Common myeloid progenitor, CD34-positive (primary cell): ENCODE results near the gene NFIA.

Experiments used
- CTCF ChIA-PET: fragments of 350-600 bp; sonication (Branson Sonifier 250); formaldehyde crosslinking; loops from one replicate; lab custom pipeline; 2021; ENCODE audit warnings: antibody characterized with exemption; lab: Charles Lee
- POLR2A ChIA-PET: fragments of 350-600 bp; sonication (Branson Sonifier 250); formaldehyde crosslinking; loops from one replicate; lab custom pipeline; 2021; ENCODE audit warnings: antibody characterized with exemption; lab: Charles Lee
- DNase-seq, 3 donors: peaks; one replicate each; pipeline versions ENCODE4 v3.0.0 to v3.0.0-alpha.2; 2013
- H3K27ac ChIP-seq, 2 experiments: 1 replicate in 1 of 2; 2 replicates in 1 of 2; pipeline ENCODE4 v1.7.0; 2013; ENCODE audit warnings: inconsistent platforms in 2 of 2, low read length in 2 of 2, mild to moderate bottlenecking in 2 of 2, low read depth in 1 of 2, moderate library complexity in 1 of 2; ENCODE audit not compliant: severe bottlenecking in 2 of 2, insufficient read depth in 1 of 2, poor library complexity in 1 of 2
- H3K27me3 ChIP-seq, 5 experiments: replicated peaks in 2 of 5; 1 replicate in 3 of 5; 2 replicates in 2 of 5; pipeline versions ENCODE4 v1.6.1 to v1.7.0; 2013; ENCODE audit warnings: low read length in 4 of 5, mild to moderate bottlenecking in 2 of 5, moderate library complexity in 2 of 5, inconsistent platforms in 1 of 5; ENCODE audit not compliant: insufficient read depth in 5 of 5, control insufficient read depth in 4 of 5
- H3K36me3 ChIP-seq, 4 experiments: 1 replicate in 2 of 4; 2 replicates in 2 of 4; pipeline versions ENCODE4 v1.6.1 to v1.7.0; 2013; ENCODE audit warnings: low read length in 3 of 4, control low read depth in 1 of 4, mild to moderate bottlenecking in 1 of 4; ENCODE audit not compliant: control insufficient read depth in 4 of 4, insufficient read depth in 4 of 4
- H3K4me1 ChIP-seq, 4 experiments: 1 replicate in 3 of 4; 2 replicates in 1 of 4; pipeline versions ENCODE4 v1.6.1 to v1.7.1; 2013; ENCODE audit warnings: low read length in 3 of 4, mild to moderate bottlenecking in 3 of 4, control low read depth in 1 of 4, inconsistent platforms in 1 of 4, moderate library complexity in 1 of 4; ENCODE audit not compliant: control insufficient read depth in 4 of 4, insufficient read depth in 4 of 4; ENCODE audit errors: control extremely low read depth in 1 of 4
- H3K4me3 ChIP-seq, 7 experiments: 1 replicate in 4 of 7; 2 replicates in 3 of 7; pipeline versions ENCODE4 v1.5.1 to v1.7.0; 2013; ENCODE audit warnings: mild to moderate bottlenecking in 7 of 7, low read length in 6 of 7, moderate library complexity in 6 of 7, inconsistent platforms in 2 of 7, low read depth in 2 of 7, control low read depth in 1 of 7; ENCODE audit not compliant: insufficient read depth in 4 of 7, control insufficient read depth in 1 of 7; ENCODE audit errors: extremely low read depth in 1 of 7
- H3K9me3 ChIP-seq, 5 experiments: 1 replicate in 4 of 5; 2 replicates in 1 of 5; pipeline versions ENCODE4 v1.6.1 to v1.7.1; 2013; ENCODE audit warnings: low read length in 4 of 5, mild to moderate bottlenecking in 2 of 5, inconsistent platforms in 1 of 5, low read depth in 1 of 5, moderate library complexity in 1 of 5; ENCODE audit not compliant: control insufficient read depth in 4 of 5, insufficient read depth in 2 of 5; ENCODE audit errors: control extremely low read depth in 1 of 5
- WGBS: methylation state at CpG from one replicate; pipeline ENCODE4 v1.1.5; 2013; ENCODE audit not compliant: insufficient coverage; 5-methylcytosine and 5-hydroxymethylcytosine counted together

The NFIA gene

GRCh38 chr1:61269602-61270001, 187.2 kb downstream of the NFIA start:
- H3K36me3 ChIP-seq, result no peaks in the 10 kb centered on the region
- H3K27ac ChIP-seq, result no peak overlapping the region
- H3K4me1 ChIP-seq, result peaks cover 0 to 7% (median 3%) of the 10 kb centered on the region in 4 experiments
- CTCF ChIA-PET, result interaction anchor here (0.5 to 4.0 kb wide), 6 partner anchors 11 to 195 kb away, joined by 3 to 14 read pairs (median 4); no protein-coding TSS in a partner anchor
- no peak overlapping the region for H3K4me3 ChIP-seq
- 100% methylated on average over 1 of the region's 1 CpG for WGBS
- POLR2A ChIA-PET, result no interaction called here
- DNase-seq, result no peak
- H3K27me3 ChIP-seq, result no peaks in the 10 kb centered on the region
- no peaks in the 10 kb centered on the region for H3K9me3 ChIP-seq

GRCh38 chr1:61270107-61270506, 187.7 kb downstream of the NFIA start:
- Histone ChIP-seq H3K9me3 (no peaks in the 10 kb centered on the region), H3K4me3 (no peak overlapping the region), H3K4me1 (peaks cover 0 to 7% (median 3%) of the 10 kb centered on the region in 4 experiments), H3K27ac (no peak overlapping the region), H3K27me3 (no peaks in the 10 kb centered on the region), H3K36me3 (no peaks in the 10 kb centered on the region)
- POLR2A ChIA-PET, result no interaction called here
- CTCF ChIA-PET, result interaction anchor here (0.5 to 4.0 kb wide), 5 partner anchors 10 to 143 kb away, joined by 3 to 14 read pairs (median 3); no protein-coding TSS in a partner anchor
- 100% methylated on average over 1 of the region's 2 CpGs for WGBS
- no peak for DNase-seq

GRCh38 chr1:61270761-61271411, 188.5 kb downstream of the NFIA start:
- Histone ChIP-seq H3K36me3 (no peaks in the 10 kb centered on the region), H3K27ac (no peak overlapping the region), H3K27me3 (no peaks in the 10 kb centered on the region), H3K4me1 (peaks cover 0 to 7% (median 3%) of the 10 kb centered on the region in 4 experiments), H3K4me3 (no peak overlapping the region), H3K9me3 (no peaks in the 10 kb centered on the region)
- peak in 1 of 3 donors; percentile 36 for DNase-seq
- WGBS, result 97% methylated on average over 4 of the region's 8 CpGs
- CTCF ChIA-PET, result interaction anchor here (1.4 to 1.5 kb wide), 2 partner anchors 10 to 11 kb away, joined by 3 to 4 read pairs; no protein-coding TSS in a partner anchor
- POLR2A ChIA-PET, result no interaction called here

- CTCF ChIA-PET, result interaction anchor here (0.8 to 1.5 kb wide), 4 partner anchors 9 to 228 kb away, joined by 3 to 5 read pairs (median 4); no protein-coding TSS in a partner anchor
- H3K9me3 ChIP-seq, result no peaks in the 10 kb centered on the region
- H3K27me3 ChIP-seq, result no peaks in the 10 kb centered on the region
- POLR2A ChIA-PET, result interaction anchor here (0.6 kb wide), 1 partner anchor 156 kb away, joined by 3 read pairs; no protein-coding TSS in a partner anchor
- no peak for DNase-seq
- H3K4me1 ChIP-seq, result peaks cover 0 to 7% (median 3%) of the 10 kb centered on the region in 4 experiments
- 92% methylated on average over 2 of the region's 5 CpGs for WGBS
- H3K36me3 ChIP-seq, result no peaks in the 10 kb centered on the region
- H3K4me3 ChIP-seq, result no peak overlapping the region
- H3K27ac ChIP-seq, result no peak overlapping the region
Measured at GRCh38 chr1:61271412-61271789, 189.0 kb downstream of the NFIA start.

- H3K4me3 ChIP-seq, result no peak overlapping the region
- no peaks in the 10 kb centered on the region for H3K27me3 ChIP-seq
- H3K36me3 ChIP-seq, result no peaks in the 10 kb centered on the region
- H3K9me3 ChIP-seq, result no peaks in the 10 kb centered on the region
- CTCF ChIA-PET, result no interaction called here
- H3K4me1 ChIP-seq, result peaks cover 0 to 6% (median 3%) of the 10 kb centered on the region in 4 experiments
- H3K27ac ChIP-seq, result no peak overlapping the region
- no peak for DNase-seq
- POLR2A ChIA-PET, result no interaction called here
- WGBS, result 100% methylated on average over 1 of the region's 4 CpGs
Measured at GRCh38 chr1:61273167-61273705, 190.9 kb downstream of the NFIA start.

GRCh38 chr1:61273861-61274260, 191.5 kb downstream of the NFIA start:
- no peak overlapping the region for H3K4me3 ChIP-seq
- peaks cover 0 to under 1% (median 0%) of the 10 kb centered on the region in 4 experiments for H3K4me1 ChIP-seq
- H3K9me3 ChIP-seq, result no peaks in the 10 kb centered on the region
- POLR2A ChIA-PET, result no interaction called here
- H3K27ac ChIP-seq, result no peak overlapping the region
- CTCF ChIA-PET, result no interaction called here
- no peaks in the 10 kb centered on the region for H3K36me3 ChIP-seq
- no peak for DNase-seq
- 100% methylated on average over 5 of the region's 5 CpGs for WGBS
- no peaks in the 10 kb centered on the region for H3K27me3 ChIP-seq

- CTCF ChIA-PET, result no interaction called here
- no peak for DNase-seq
- Histone ChIP-seq H3K36me3 (no peaks in the 10 kb centered on the region), H3K27me3 (no peaks in the 10 kb centered on the region), H3K9me3 (no peaks in the 10 kb centered on the region), H3K27ac (no peak overlapping the region), H3K4me1 (peaks cover 0 to 1% (median 0%) of the 10 kb centered on the region in 4 experiments), H3K4me3 (no peak overlapping the region)
- POLR2A ChIA-PET, result no interaction called here
- 100% methylated on average over 7 of the region's 7 CpGs for WGBS
Measured at GRCh38 chr1:61274939-61275338, 192.6 kb downstream of the NFIA start.
